ENCODE measurements around the gene NRIP1.

Gene NRIP1

DNA sequence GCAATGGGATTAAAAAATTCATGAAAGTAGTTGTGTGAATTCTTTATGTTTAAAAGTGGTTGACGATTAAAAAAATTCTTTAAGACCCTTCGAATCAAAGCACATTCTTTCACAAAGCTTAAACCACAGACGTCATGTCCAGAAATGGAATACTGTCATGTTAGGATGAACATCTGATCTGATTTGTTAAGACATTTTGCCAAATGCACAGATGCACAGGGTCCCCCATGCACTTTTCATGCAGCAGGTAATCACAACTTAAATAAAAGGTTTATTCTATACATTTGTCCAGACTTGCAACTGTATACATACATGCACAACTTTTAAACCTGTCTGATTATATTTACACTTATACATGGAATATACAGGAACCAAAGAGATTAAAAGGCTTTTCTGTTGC is 103.3 kb downstream of the NRIP1 start:
- Histone ChIP-seq H3F3A (ENCODE audit: insufficient read depth) (no peaks in the 10 kb centered on the region), H4K20me1 (ENCODE audit: low read depth, low read length) (no peaks in the 10 kb centered on the region), H3K9me2 (replicated peaks; ENCODE audit: insufficient read depth, low read length) (no peaks in the 10 kb centered on the region), H3K4me2 (ENCODE audit: low read depth, low read length, poor library complexity, severe bottlenecking) (no peak overlapping the region), H3K36me3 (ENCODE audit: low read length) (no peaks in the 10 kb centered on the region), H3K9ac (ENCODE audit: low read length) (no peak overlapping the region), H2AFZ (ENCODE audit: low read depth, low read length, severe bottlenecking) (no peak overlapping the region), H3K27me3 (ENCODE audit: low read length) (no peaks in the 10 kb centered on the region), H3K4me3 (ENCODE audit: insufficient read depth, low read length, poor library complexity, severe bottlenecking) (no peak overlapping the region), H3K9me3 (ENCODE audit: insufficient read depth, low read length) (no peaks in the 10 kb centered on the region), H3K27ac (ENCODE audit: low read depth, low read length) (no peak overlapping the region), H3K79me2 (ENCODE audit: insufficient read depth, low read length) (no peaks in the 10 kb centered on the region)
- no peak for TF ChIP-seq EZH2phosphoT487 (conservative IDR thresholded peaks at IDR 0.05; ENCODE audit: low read length)
- no peak for TF ChIP-seq CTCF (IDR thresholded peaks at IDR 0.05; ENCODE audit: insufficient read depth, low read length, poor library complexity, severe bottlenecking)

- Histone ChIP-seq H3K36me3 (ENCODE audit: low read length) (no peaks in the 10 kb centered on the region), H3K4me2 (ENCODE audit: low read depth, low read length, poor library complexity, severe bottlenecking) (no peak overlapping the region), H3K27ac (ENCODE audit: low read depth, low read length) (no peak overlapping the region), H3K9ac (ENCODE audit: low read length) (no peak overlapping the region), H3K9me3 (ENCODE audit: insufficient read depth, low read length) (no peaks in the 10 kb centered on the region), H3K79me2 (ENCODE audit: insufficient read depth, low read length) (no peaks in the 10 kb centered on the region), H3F3A (ENCODE audit: insufficient read depth) (no peaks in the 10 kb centered on the region), H2AFZ (ENCODE audit: low read depth, low read length, severe bottlenecking) (no peak overlapping the region), H4K20me1 (ENCODE audit: low read depth, low read length) (no peaks in the 10 kb centered on the region), H3K9me2 (replicated peaks; ENCODE audit: insufficient read depth, low read length) (no peaks in the 10 kb centered on the region), H3K4me3 (ENCODE audit: insufficient read depth, low read length, poor library complexity, severe bottlenecking) (no peak overlapping the region), H3K27me3 (ENCODE audit: low read length) (no peaks in the 10 kb centered on the region)
- no peak for TF ChIP-seq EZH2phosphoT487 (conservative IDR thresholded peaks at IDR 0.05; ENCODE audit: low read length)
- no peak for TF ChIP-seq CTCF (IDR thresholded peaks at IDR 0.05; ENCODE audit: insufficient read depth, low read length, poor library complexity, severe bottlenecking)
These were observed 105.5 kb downstream of the NRIP1 start for GRCh38 chr21:14959343-14959742.

- no peak for TF ChIP-seq EZH2phosphoT487 (conservative IDR thresholded peaks at IDR 0.05; ENCODE audit: low read length)
- no peak for TF ChIP-seq CTCF (IDR thresholded peaks at IDR 0.05; ENCODE audit: insufficient read depth, low read length, poor library complexity, severe bottlenecking)
- Histone ChIP-seq H3K9ac (ENCODE audit: low read length) (no peak overlapping the region), H3K9me2 (replicated peaks; ENCODE audit: insufficient read depth, low read length) (no peaks in the 10 kb centered on the region), H3K79me2 (ENCODE audit: insufficient read depth, low read length) (no peaks in the 10 kb centered on the region), H2AFZ (ENCODE audit: low read depth, low read length, severe bottlenecking) (no peak overlapping the region), H3K36me3 (ENCODE audit: low read length) (no peaks in the 10 kb centered on the region), H3K27ac (ENCODE audit: low read depth, low read length) (no peak overlapping the region), H3K4me2 (ENCODE audit: low read depth, low read length, poor library complexity, severe bottlenecking) (no peak overlapping the region), H3K9me3 (ENCODE audit: insufficient read depth, low read length) (no peaks in the 10 kb centered on the region), H4K20me1 (ENCODE audit: low read depth, low read length) (no peaks in the 10 kb centered on the region), H3K4me3 (ENCODE audit: insufficient read depth, low read length, poor library complexity, severe bottlenecking) (no peak overlapping the region), H3F3A (ENCODE audit: insufficient read depth) (no peaks in the 10 kb centered on the region), H3K27me3 (ENCODE audit: low read length) (no peaks in the 10 kb centered on the region)
These were observed 107.0 kb downstream of the NRIP1 start for GRCh38 chr21:14957836-14958235.

DNA sequence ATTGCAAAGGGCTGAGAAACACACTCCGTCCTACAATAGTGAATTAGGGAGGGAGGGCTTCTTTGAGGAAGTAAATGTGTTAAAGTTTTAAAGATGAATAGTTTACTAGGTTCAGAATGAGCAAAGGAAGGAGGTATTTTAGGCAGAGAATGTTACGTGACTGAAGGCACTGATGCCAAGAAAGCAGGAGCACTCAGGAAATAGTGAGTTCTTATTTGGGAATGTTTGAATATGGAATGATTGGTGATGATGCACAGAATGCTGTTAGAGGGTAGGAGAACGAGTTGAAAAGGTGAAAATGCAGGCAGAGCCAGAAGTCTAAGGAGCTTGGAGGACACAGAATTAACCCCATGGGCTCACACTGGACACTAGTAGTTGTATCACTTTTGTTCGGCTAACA is 108.0 kb downstream of the NRIP1 start:
- Histone ChIP-seq H3K27me3 (ENCODE audit: low read length) (no peaks in the 10 kb centered on the region), H3K9me2 (replicated peaks; ENCODE audit: insufficient read depth, low read length) (no peaks in the 10 kb centered on the region), H3F3A (ENCODE audit: insufficient read depth) (no peaks in the 10 kb centered on the region), H3K9ac (ENCODE audit: low read length) (no peak overlapping the region), H3K79me2 (ENCODE audit: insufficient read depth, low read length) (no peaks in the 10 kb centered on the region), H2AFZ (ENCODE audit: low read depth, low read length, severe bottlenecking) (no peak overlapping the region), H4K20me1 (ENCODE audit: low read depth, low read length) (no peaks in the 10 kb centered on the region), H3K9me3 (ENCODE audit: insufficient read depth, low read length) (no peaks in the 10 kb centered on the region), H3K4me2 (ENCODE audit: low read depth, low read length, poor library complexity, severe bottlenecking) (no peak overlapping the region), H3K36me3 (ENCODE audit: low read length) (no peaks in the 10 kb centered on the region), H3K27ac (ENCODE audit: low read depth, low read length) (no peak overlapping the region), H3K4me3 (ENCODE audit: insufficient read depth, low read length, poor library complexity, severe bottlenecking) (no peak overlapping the region)
- TF ChIP-seq CTCF (IDR thresholded peaks at IDR 0.05; ENCODE audit: insufficient read depth, low read length, poor library complexity, severe bottlenecking) (no peak), EZH2phosphoT487 (conservative IDR thresholded peaks at IDR 0.05; ENCODE audit: low read length) (no peak)

Data from SU-DHL-6 (cell line).